HG02943 (cell line): ENCODE data around the gene TCTN3.
"Not testable (repeated sequence)": the region's sequence is repeated elsewhere in the genome, so short reads cannot be mapped to it uniquely, and the experiment has no call there.

ENCODE experiments used
- ATAC-seq: cut with Tn5 transposase; IDR thresholded peaks from one replicate; pipeline ENCODE4 v1.9.1; 2021; ENCODE audit warnings: mild to moderate bottlenecking, low read depth, moderate library complexity; ENCODE audit not compliant: unreplicated experiment

TCTN3 gene, protein sequence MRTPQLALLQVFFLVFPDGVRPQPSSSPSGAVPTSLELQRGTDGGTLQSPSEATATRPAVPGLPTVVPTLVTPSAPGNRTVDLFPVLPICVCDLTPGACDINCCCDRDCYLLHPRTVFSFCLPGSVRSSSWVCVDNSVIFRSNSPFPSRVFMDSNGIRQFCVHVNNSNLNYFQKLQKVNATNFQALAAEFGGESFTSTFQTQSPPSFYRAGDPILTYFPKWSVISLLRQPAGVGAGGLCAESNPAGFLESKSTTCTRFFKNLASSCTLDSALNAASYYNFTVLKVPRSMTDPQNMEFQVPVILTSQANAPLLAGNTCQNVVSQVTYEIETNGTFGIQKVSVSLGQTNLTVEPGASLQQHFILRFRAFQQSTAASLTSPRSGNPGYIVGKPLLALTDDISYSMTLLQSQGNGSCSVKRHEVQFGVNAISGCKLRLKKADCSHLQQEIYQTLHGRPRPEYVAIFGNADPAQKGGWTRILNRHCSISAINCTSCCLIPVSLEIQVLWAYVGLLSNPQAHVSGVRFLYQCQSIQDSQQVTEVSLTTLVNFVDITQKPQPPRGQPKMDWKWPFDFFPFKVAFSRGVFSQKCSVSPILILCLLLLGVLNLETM

DNA sequence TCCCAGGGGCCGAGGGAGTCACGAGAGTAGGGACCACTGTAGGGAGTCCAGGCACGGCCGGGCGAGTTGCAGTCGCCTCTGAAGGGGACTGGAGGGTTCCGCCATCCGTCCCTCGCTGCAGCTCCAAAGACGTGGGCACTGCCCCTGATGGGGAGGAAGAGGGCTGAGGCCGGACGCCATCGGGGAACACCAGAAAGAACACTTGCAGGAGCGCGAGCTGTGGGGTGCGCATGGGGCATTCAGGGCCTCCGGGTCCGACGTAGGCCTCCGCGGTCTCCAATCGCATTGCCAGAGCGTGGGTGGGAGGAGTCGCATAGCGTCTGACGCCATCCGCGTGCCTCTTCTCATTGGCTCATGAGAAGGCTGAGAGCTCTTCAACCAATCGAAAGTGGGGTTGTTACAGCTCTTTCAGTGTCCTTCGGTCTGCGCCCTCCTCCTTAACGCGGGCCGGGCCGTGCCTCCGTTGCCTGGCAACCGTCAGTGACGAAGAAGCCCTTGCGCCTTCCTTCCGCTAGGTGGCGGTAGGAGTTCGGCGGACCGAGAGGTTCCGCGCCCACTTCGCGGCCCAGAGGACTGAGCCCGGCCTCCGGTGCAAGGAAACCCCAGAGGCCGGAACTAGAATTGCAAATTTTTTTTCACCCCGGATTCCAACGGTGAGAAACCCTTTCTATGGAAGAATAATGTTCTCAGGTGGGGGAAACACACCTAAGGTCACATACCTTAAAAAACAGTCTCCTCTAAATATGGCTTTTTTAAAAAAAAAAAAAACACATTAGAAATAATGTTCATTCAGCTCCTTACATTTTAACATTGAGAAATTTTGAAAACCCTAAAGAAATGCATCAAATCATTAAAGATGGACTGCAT, at the start of gene TCTN3:
TCTN3 (minus strand) TSS at position 260 of the 867 bp plus-strand sequence; CDS start at position 232, 28 bp downstream.
- peak; percentile 96 for ATAC-seq

DNA sequence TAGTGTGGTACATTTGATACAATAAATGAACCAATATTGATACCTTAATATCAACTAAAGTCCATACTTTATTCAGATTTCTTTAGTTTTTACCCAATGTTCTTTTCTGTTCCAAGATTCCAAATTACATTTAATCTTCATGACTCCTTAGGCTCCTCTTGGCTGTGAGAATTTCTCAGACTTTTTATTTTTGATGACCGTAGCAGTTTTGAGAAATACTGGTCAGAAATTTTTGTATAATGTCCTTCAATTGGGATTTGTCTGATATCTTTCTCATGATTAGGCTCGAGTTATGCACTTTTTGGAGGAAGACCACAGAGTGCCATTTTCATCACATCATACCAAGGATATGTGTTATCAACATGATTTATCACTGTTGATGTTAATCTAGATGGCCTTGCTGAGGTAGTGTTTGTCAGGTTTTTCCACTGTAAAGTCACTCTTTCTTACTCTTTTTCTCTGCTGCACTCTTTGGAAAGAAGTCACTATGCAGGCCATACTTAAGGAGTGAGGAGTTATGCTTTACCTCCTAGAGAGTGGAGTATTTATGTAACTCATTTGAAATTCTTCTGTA, 49.3 kb upstream of the TCTN3 start:
- no peak for ATAC-seq

DNA sequence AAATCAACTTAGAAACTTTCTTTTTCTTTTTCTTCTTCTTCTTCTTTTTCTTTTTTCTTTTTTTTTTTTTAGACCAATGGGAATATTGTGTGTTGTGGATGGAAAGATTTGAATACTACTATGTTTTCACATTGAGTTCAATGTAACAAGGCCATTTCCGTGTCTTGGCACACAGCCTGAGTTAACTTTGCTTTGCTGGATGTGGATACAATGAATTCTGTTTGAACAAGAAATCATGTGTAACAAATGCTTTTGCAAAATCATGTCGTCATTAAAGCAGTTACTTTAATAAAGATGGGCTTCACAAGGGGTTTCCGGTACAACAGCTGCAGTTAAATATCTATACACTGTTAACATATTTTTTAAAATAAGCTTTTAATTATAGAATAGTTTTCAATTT, 48.8 kb upstream of the TCTN3 start:
- ATAC-seq = no peak

DNA sequence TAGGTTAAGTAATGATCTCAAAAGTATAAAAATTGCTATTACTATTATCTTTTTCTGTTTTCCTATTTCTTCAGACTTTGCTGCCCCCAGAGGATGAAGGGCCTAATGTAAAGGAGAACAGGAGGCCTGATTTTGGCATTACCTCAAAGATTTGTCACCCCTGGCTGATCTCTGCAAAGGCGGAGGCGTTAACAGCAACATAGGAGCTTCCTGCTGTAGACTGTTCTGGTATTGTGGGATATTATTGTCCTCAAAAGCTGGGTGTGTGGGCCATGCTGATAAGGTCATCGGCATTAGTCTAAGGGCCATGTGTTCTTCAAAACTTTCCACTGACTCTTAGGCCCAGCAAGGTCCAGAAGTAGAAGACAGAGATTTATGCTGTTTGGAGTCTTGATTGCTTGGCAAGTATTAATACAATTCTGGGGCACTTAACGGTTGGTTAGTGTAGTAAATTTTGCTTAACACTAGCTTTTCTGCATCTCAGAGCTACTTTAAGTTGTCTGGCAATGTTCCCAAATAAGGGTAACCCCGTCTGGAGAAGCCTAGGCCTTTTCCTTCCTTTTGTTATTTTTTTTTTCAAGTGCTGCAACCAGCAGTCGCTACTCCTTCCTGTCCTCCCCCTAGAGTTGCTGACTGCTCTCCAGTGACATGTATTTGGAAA, 48.2 kb upstream of the TCTN3 start:
- ATAC-seq = no peak

- ATAC-seq = no peak
Measured at GRCh38 chr10:95739056-95739455, 45.3 kb upstream of the TCTN3 start.

DNA sequence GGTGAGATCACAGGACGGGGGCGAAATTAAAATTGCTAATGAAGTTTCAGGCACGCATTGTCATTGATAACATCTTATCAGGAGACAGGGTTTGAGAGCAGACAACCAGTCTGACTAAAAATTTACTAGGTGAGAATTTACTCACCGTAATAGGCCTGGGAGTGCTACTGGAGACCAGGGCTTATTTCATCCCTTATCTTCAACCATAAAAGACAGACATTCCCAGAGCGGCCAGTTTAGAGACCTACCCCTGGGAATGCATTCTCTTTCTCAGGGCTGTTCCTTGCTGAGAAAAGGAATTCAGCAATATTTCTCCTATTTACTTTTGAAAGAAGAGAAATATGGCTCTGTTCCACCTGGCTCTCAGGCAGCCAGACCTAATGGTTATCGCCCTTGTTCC, 39.2 kb upstream of the TCTN3 start:
- not testable (repeated sequence) for ATAC-seq

- ATAC-seq = no peak
Measured at GRCh38 chr10:95730233-95730632, 36.5 kb upstream of the TCTN3 start.

DNA sequence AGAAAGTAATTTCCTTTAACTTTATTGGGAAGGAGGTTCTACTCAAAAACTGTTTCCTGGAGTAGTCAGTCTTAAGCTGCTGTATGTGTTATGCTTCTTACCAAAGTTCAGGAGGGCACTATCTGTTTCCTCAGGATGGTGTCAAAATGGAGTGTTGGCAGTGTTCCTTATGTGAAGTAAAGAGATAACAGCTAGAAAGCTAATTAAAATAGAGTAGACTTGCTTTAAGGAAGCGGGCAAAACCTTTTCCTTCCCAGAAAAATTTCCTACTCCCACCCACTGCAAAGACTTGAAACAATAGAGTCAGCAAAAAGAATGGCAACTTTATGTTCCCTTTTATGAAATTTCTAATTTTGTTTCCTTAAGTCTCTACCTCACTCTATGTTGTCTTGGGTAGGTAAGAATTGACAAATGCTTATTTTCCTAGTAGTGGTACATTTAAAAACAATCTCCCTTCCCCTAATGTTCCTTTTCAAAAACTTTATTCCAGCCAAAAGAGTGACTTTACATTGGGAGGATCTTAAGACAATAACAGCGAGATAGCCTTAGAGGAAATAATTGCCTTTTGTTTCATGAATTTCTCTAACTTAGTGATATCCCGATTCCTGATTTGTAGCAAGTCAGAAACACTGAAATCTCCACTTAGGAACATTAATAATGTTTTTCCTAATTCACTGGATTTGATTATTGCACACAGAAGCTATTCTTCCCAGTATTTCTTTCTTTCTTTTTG, 35.8 kb upstream of the TCTN3 start:
- ATAC-seq = no peak

DNA sequence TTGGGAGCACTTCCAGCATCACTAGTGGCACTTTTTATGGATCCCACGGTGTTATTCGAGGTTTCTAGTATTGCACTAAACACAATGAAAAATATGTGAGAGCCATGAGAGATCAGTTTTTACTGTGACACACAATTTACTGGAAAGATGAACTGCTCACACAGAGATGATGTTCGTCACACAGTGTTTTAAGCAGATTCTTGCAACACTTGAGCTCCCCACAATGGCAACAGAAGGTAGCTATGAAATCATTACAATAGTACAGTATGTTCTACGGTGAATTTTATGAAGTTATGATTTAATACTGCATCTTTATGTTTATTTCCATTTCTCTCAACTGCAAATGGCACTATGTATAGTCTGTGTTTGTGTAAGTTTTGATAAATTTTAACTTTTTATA, 34.8 kb upstream of the TCTN3 start:
- no peak for ATAC-seq

GRCh38 chr10:95722496-95722895, 28.8 kb upstream of the TCTN3 start:
- ATAC-seq = not testable (repeated sequence)

- not testable (repeated sequence) for ATAC-seq
Measured at GRCh38 chr10:95720745-95721144, 27.0 kb upstream of the TCTN3 start.

DNA sequence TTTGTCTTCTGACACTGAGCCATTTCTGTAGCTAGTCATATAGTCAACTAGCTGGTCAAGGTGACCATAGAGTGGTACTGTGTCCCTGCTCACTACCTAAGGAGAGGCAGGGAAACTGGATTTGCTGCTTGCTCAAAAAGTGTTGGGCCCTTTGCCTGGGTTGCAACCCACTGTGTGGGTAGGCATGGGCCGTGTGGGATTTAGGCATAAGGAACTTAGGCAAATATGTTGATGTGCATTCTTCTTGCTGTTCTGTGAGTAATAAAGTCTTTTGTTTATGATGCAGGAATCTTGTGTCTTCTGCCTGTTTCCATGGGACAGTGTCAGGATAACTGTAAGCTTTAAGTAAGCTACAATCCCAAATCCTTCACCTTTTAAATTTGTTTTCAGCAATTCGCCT, 23.1 kb upstream of the TCTN3 start:
- no peak for ATAC-seq

GRCh38 chr10:95716466-95716865, 22.7 kb upstream of the TCTN3 start:
- ATAC-seq = no peak

GRCh38 chr10:95711492-95711891, 17.8 kb upstream of the TCTN3 start:
- ATAC-seq = no peak

GRCh38 chr10:95706990-95707389, 13.3 kb upstream of the TCTN3 start:
- ATAC-seq = no peak

- no peak for ATAC-seq
Measured at GRCh38 chr10:95706573-95706972, 12.8 kb upstream of the TCTN3 start.

DNA sequence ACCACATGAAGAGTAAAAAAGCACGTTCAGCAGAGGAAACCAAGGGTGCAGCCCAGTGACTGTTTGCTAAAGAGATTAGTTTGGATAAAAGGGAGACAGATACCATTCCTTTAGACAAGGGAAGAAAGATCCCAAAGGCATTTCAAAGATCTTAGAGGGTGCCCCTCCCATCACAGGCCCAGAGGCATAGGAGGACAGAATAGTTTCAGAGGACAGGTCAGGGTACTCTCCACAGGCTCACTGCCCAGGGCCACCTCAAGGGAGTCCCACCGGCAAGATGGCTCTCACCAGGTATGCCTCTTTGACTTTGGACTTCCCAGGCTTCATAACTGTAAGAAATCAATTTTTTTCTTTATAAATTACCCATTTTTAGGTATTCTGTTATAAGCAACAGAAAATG, 4.7 kb upstream of the TCTN3 start:
- ATAC-seq = no peak

GRCh38 chr10:95697429-95697828, 3.7 kb upstream of the TCTN3 start:
- ATAC-seq = no peak

GRCh38 chr10:95694665-95695064, 938 bp upstream of the TCTN3 start:
- ATAC-seq = no peak
